Naive B cell (primary cell): Measurements from ENCODE around the gene TRPV4. TPM values are rescaled to one million over a fixed set of nuclear protein-coding genes. Genes with fewer than 3 reads are reported as not detected.

Experiments used
- ATAC-seq, 2 donors: fragments of 150-1000 bp; cut with Tn5 transposase; 2 replicates each; pipeline ENCODE4 v1.10.0; 2021; ENCODE audit warnings: low read depth in 2 of 2, mild to moderate bottlenecking in 2 of 2, moderate library complexity in 2 of 2
- DNase-seq: peaks from one replicate; pipeline ENCODE4 v3.0.0; 2022
- H3K27ac Mint-ChIP-seq, 6 donors: one replicate each; pipeline ENCODE4 v1.8.0; 2020 to 2022; ENCODE audit warnings: mild to moderate bottlenecking in 6 of 6, mixed read lengths in 6 of 6, moderate library complexity in 5 of 6, inconsistent platforms in 2 of 6
- H3K27me3 Mint-ChIP-seq, 3 donors: one replicate each; pipeline ENCODE4 v1.8.0; 2021 to 2022; ENCODE audit warnings: mixed read lengths in 3 of 3, mild to moderate bottlenecking in 1 of 3
- H3K36me3 Mint-ChIP-seq, 2 donors: one replicate each; pipeline ENCODE4 v1.8.0; 2020 to 2022; ENCODE audit warnings: mixed read lengths in 2 of 2, inconsistent platforms in 1 of 2, mild to moderate bottlenecking in 1 of 2
- H3K4me1 Mint-ChIP-seq, 3 donors: one replicate each; pipeline ENCODE4 v1.8.0; 2020 to 2022; ENCODE audit warnings: mixed read lengths in 3 of 3, inconsistent platforms in 1 of 3, mild to moderate bottlenecking in 1 of 3, moderate library complexity in 1 of 3
- H3K4me3 Mint-ChIP-seq, 8 donors: one replicate each; pipeline ENCODE4 v1.8.0; 2020 to 2022; ENCODE audit warnings: mild to moderate bottlenecking in 8 of 8, mixed read lengths in 8 of 8, moderate library complexity in 8 of 8, inconsistent platforms in 2 of 8
- H3K9me3 Mint-ChIP-seq, 7 donors: one replicate each; pipeline ENCODE4 v1.8.0; 2020 to 2022; ENCODE audit warnings: mixed read lengths in 7 of 7, mild to moderate bottlenecking in 5 of 7, inconsistent platforms in 2 of 7, moderate library complexity in 1 of 7
- polyA plus RNA-seq, 6 donors: library from polyadenylated mRNA; unstranded; fragments of 300-500 nt; fragmentation: Illumina TruSeq; gene quantifications; one replicate each; pipeline ENCODE4 v1.2.3, GENCODE V29; 2021; ENCODE audit warnings: low read depth in 6 of 6

TRPV4 gene
- polyA plus RNA-seq, 6 donors from 2014 or later = not detected

DNA sequence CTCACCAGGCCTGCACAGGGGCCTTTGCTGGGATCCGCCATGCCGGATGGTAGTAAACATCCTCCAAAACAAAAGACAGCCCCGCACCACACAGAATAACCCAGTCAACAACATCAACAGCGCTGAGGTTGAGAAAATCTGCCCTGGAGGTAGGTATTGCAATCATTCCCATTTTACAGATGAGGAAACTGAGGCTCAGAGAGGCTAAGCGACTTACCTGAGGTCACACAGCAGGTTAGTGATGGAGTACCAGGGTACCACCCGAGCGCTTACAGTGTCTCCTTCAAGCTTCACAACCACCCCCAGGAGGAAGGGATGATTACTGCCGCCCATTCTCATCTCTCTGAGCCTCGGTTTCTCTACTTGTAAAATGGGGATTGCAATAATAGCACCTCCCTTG, 14.9 kb downstream of the TRPV4 start:
- Mint-ChIP-seq H3K4me1 (no peaks in the 10 kb centered on the region), H3K27me3 (peaks cover 12 to 16% (median 12%) of the 10 kb centered on the region in 3 donors), H3K27ac (no peak overlapping the region), H3K36me3 (no peaks in the 10 kb centered on the region), H3K9me3 (no peaks in the 10 kb centered on the region), H3K4me3 (no peak overlapping the region)
- no peak for ATAC-seq
- DNase-seq = no peak

DNA sequence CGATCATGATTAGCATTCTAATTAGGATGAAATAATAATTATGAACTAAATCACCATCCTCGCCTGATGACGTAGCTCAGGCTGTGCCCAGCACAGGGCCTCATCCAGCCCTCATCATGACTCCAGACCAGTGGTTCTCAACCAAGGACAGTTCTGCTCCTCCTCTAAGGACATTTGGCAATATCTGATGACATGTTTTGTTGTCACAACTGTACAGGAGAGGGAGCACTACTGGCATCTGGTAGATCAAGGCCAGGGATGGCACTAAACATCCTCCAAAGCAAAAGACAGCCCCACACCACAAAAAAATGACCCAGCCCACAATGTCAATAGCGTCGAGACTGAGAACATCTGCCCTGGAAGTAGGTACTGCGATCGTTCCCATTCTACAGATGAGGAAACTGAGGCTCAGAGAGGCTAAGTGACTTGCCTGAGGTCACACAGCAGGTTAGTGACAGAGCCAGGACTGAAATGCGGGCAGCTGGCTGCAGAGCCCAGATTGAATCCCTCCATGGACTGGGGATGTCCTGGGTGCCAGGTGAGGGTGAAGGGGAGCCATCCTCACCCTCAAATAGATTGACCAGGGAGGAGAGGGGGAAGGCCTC, 15.5 kb downstream of the TRPV4 start:
- H3K9me3 Mint-ChIP-seq = no peaks in the 10 kb centered on the region
- DNase-seq (no peak), ATAC-seq (no peak)
- no peaks in the 10 kb centered on the region for H3K4me1 Mint-ChIP-seq
- no peak overlapping the region for H3K27ac Mint-ChIP-seq
- peak overlapping the region in 1 of 8 donors; percentile 17 for H3K4me3 Mint-ChIP-seq
- H3K36me3 Mint-ChIP-seq = no peaks in the 10 kb centered on the region
- H3K27me3 Mint-ChIP-seq = peaks cover 10 to 16% (median 11%) of the 10 kb centered on the region in 3 donors

DNA sequence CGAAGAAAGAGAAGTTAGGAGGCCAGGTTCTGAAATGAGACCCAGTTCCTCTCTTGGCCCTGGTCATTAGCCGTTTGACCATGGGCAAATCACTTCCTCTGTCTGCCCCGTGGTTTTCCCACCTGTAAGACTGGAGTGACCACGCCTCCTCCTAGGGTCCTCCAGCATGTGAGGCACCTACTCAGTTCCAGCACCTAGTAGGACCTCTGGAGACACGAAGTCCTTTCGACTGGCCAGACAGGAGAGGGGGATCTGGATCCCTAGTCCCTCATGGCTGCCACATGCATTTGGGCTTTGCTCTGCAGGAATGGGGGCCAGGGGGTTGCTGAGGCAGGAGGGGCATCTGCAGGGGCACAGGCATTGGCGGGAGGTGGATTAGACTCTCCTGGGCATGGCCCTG, 16.3 kb downstream of the TRPV4 start:
- ATAC-seq (no peak), DNase-seq (no peak)
- Mint-ChIP-seq H3K27ac (peak overlapping the region in 1 of 6 donors; percentile 8), H3K9me3 (no peaks in the 10 kb centered on the region), H3K27me3 (peaks cover 8 to 12% (median 8%) of the 10 kb centered on the region in 3 donors), H3K4me1 (no peaks in the 10 kb centered on the region), H3K4me3 (no peak overlapping the region), H3K36me3 (no peaks in the 10 kb centered on the region)

DNA sequence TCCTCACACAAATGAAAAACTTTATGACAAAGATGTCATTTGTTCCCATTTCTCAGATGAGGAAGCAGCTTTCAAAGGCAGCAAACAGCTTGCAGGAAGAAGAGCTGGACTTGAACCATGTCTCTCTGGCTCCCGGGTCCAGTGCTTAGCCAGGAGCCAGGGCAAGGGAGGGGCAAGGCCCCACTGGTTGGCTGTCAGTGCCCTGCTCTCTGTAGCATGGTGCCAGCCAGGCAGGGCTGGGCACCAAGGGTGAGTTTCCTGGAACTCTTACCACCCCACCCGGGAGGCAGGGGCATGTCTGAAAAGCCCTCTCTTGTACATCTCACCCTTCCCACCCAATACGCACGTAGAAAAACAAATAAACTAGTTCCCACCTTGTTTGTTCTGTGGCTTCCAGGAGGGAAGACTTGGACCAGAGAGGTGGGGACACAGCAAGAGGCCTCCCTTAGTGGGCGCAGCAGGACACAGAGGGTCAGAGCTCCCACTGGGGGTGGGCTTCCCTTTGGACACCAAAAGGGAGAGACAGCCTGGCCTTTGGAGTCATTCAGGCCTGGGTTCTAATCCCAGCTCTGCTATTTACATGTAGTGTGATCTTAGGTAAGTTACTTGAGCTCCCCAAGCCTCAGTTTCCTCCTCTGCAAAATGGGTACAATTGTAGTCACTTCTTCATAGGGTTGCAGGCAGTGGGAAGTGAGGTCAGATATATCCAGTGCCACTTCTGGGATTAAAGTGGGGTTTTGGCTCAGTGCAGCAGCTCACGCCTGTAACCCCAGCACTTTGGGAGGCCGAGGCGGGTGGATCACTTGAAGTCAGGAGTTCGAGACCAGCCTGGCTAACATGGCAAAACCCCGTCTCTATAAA, 17.2 kb downstream of the TRPV4 start:
- Mint-ChIP-seq H3K4me1 (no peaks in the 10 kb centered on the region), H3K4me3 (no peak overlapping the region), H3K36me3 (no peaks in the 10 kb centered on the region), H3K9me3 (no peaks in the 10 kb centered on the region), H3K27ac (no peak overlapping the region), H3K27me3 (peaks cover 4 to 6% (median 5%) of the 10 kb centered on the region in 3 donors)
- no peak for DNase-seq
- ATAC-seq = no peak

DNA sequence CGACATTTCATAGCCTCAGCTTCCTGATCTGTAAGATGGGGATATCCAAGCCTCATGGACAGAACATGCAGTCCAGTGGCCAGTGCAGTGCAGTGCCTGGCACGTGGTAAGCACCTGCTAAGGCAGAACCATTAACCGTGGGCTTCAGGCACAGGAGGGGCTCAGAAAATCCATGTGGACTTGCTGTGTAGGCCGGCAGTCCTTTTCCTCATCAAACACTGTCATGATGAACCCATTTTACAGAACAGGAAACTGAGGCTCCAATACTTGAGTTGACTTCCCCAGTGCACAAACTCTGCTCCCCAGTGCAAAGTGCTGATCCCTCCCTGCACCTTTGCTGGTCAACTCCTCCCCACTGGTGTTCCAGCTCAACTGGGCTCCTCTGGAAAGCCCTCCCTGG, 18.0 kb downstream of the TRPV4 start:
- H3K9me3 Mint-ChIP-seq = no peaks in the 10 kb centered on the region
- no peak overlapping the region for H3K4me3 Mint-ChIP-seq
- H3K36me3 Mint-ChIP-seq = no peaks in the 10 kb centered on the region
- DNase-seq (no peak), ATAC-seq (no peak)
- no peak overlapping the region for H3K27ac Mint-ChIP-seq
- H3K4me1 Mint-ChIP-seq = no peaks in the 10 kb centered on the region
- H3K27me3 Mint-ChIP-seq = peaks cover 4 to 6% (median 5%) of the 10 kb centered on the region in 3 donors

DNA sequence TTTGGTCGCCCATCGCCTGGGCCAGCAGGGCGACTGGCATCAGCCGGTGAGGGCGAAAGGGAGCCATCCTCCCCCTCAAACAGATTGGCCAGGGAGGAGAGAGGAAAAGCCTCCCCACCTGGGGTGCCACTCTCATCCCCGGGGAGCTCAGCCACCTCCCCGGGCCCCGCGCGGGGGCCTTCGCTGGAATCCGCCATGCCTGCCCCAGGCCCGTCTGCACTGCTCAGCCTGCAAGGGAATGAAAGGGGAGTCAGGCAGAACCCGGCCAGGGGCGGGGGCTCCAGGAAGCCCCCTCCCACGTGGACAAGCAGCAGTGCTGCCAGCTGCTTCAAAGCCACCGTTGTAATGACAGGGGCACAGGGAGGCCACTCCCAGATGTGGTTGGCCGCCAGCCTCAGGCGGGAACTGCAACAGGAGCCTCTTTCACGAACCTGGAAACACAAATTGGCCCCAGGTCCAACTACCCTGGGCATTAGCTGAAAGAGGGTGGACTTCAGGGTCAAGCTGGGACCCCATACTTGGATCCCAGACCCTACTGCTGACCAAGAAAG, 18.5 kb downstream of the TRPV4 start:
- no peaks in the 10 kb centered on the region for H3K9me3 Mint-ChIP-seq
- DNase-seq (no peak), ATAC-seq (no peak)
- no peaks in the 10 kb centered on the region for H3K4me1 Mint-ChIP-seq
- no peak overlapping the region for H3K4me3 Mint-ChIP-seq
- no peak overlapping the region for H3K27ac Mint-ChIP-seq
- H3K36me3 Mint-ChIP-seq = no peaks in the 10 kb centered on the region
- peaks cover under 1 to 6% (median 5%) of the 10 kb centered on the region in 3 donors for H3K27me3 Mint-ChIP-seq

DNA sequence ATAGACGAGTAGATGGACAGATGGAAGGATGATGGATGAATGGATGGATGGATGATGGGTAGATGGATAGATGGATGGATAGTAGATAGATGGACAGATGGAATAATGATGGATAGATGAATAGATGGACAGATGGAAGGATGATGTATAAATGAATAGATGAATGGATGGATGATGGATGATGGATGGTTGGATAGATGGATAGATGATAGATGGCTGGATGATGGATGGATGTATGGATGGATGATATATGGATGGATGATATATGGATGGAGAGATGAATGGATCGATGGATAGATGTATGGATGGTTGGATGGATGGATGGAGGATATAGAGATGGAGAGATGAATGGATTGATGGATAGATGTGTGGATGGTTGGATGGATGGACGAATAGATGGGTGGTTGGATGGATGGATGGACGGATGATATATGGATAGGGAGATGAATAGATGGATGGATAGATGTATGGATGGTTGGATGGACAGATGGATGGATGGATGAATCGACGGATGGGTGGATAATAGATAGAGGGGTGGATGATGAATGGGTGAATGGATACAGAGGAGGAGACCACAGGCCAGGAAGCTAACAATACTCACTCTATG, 19.3 kb downstream of the TRPV4 start:
- Mint-ChIP-seq H3K27ac (no peak overlapping the region), H3K9me3 (no peaks in the 10 kb centered on the region), H3K27me3 (peaks cover 0 to 5% (median 1%) of the 10 kb centered on the region in 3 donors), H3K4me1 (no peaks in the 10 kb centered on the region), H3K36me3 (no peaks in the 10 kb centered on the region), H3K4me3 (no peak overlapping the region)
- DNase-seq = no peak
- ATAC-seq = no peak

DNA sequence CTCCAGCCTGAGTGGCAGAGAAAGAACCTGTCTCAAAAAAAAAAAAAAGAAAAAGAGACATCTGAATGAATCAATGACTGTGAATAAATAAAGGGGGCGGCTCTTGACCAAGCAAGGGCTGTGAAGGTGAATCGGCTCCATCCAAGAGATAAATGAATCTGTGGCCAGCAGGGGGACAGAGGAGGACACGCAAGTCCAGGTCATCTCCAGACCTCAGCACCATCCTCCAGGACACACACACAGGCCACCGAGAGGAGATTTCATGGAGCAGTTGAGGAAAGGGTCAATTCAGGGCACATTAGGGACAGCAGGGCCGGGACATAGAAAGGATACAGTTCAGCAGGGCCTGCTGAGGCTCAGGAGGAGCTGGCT, 21.6 kb downstream of the TRPV4 start:
- H3K27ac Mint-ChIP-seq = no peak overlapping the region

DNA sequence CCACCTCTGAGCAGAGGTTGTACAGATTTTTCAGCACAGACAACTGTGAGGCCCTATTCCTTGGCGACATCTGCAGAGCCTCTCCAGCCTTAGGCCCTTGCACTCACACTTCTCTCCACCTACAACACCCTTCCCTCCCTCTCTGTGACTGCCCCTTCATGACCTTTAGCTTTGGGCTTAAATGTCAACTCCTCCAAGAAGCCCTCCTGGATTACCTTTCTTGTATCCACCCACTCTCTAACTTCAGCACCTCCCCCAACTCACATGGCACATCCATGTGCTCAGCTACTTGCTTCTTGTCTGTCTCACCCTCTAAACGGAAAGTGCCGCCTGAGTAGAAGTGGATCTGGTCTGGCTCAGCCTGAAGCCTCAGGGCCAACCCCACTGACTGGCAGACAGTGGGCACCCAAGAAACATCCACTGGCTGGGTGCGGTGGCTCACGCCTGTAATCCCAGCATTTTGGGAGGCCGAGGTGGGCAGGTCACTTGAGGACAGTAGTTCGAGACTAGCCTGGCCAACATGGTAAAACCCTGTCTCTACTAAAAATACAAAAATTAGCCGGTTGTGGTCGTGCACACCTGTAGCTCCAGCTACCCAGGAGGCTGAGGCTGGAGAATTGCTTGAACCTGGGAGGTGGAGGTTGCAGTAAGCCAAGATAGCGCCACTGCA, 22.1 kb downstream of the TRPV4 start:
- Mint-ChIP-seq H3K36me3 (no peaks in the 10 kb centered on the region), H3K4me3 (no peak overlapping the region), H3K4me1 (no peaks in the 10 kb centered on the region), H3K9me3 (no peaks in the 10 kb centered on the region), H3K27ac (peak overlapping the region in 1 of 6 donors; percentile 41), H3K27me3 (no peaks in the 10 kb centered on the region)
- DNase-seq = no peak
- no peak for ATAC-seq

More for the DNA sequence above, 21.6 kb downstream of the TRPV4 start:
- no peak for DNase-seq
- no peaks in the 10 kb centered on the region for H3K9me3 Mint-ChIP-seq
- no peaks in the 10 kb centered on the region for H3K4me1 Mint-ChIP-seq
- no peak overlapping the region for H3K4me3 Mint-ChIP-seq
- H3K27me3 Mint-ChIP-seq = no peaks in the 10 kb centered on the region
- no peaks in the 10 kb centered on the region for H3K36me3 Mint-ChIP-seq
- no peak for ATAC-seq

DNA sequence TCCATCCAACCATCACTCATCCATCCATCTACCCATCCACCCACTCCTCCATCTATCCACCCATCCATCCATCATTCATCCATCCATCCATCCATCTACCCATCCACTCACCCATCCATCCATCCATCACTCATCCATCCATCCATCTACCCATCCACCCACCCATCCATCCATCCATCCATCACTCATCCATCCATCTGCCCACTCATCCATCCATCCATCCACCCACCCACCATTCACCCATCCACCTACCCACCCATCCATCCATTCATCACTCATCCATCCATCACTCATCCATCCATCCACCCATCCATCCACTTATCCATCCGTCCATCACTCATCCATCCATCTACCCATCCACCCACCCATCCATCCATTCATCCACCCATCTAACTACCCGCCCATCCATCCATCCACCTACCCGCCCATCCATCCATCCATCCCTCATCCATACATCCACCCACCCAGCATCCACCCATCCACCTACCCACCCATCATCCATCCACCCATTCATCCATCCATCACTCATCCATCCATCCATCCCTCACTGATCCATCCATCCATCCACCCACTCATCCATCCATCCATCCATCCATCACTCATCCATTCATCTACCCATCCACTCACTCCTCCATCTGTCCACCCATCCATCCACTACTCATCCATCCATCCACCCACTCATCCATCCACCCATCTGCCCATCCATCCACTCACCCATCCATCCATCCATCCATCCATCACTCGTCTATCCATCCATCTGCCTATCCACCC, 24.1 kb downstream of the TRPV4 start:
- Mint-ChIP-seq H3K27me3 (peaks cover 0 to 9% (median 6%) of the 10 kb centered on the region in 3 donors), H3K36me3 (no peaks in the 10 kb centered on the region), H3K9me3 (no peaks in the 10 kb centered on the region), H3K4me1 (peaks cover 0 to 3% (median 0%) of the 10 kb centered on the region in 3 donors), H3K4me3 (no peak overlapping the region), H3K27ac (no peak overlapping the region)
- ATAC-seq = no peak
- no peak for DNase-seq

DNA sequence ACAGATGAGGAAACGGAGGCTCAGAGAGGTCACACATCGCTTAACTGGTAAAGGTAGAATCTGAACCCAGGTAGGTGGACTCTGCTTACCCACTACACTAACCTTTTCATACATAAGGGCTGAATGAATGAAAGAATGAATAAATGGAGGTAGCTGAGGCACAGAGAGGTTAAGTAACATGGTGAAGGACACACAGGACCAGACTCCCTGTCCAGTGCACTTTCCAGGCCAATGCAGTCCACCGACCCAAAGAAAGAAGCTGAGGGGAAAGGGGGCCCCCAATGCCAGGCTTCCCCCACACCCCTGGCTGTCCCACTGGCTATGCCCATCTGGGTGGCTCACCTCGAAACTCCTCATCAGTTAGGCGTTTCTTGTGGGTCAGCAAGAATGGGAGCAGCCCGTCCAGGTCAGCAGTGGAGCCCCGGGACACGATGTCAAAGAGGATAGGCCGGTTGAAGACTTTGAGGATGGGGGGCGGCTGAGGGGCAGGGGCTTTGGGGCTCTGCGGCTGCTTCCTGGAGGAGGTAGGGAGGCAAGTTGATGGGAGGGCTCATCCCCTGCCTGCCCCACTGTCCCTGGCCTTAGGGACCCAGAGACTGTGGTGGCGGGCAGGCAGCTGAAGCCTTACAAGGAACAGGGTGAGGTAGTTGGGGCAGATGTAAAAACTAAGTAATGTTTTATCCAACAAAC, 25.1 kb downstream of the TRPV4 start:
- ATAC-seq (no peak), DNase-seq (no peak)
- Mint-ChIP-seq H3K27me3 (peaks cover 0 to 9% (median 6%) of the 10 kb centered on the region in 3 donors), H3K36me3 (no peaks in the 10 kb centered on the region), H3K4me1 (peaks cover 0 to 3% (median 0%) of the 10 kb centered on the region in 3 donors), H3K4me3 (peak overlapping the region in 1 of 8 donors; percentile 21), H3K9me3 (no peaks in the 10 kb centered on the region), H3K27ac (peak overlapping the region in 1 of 6 donors; percentile 92)
